PC-9 (cell line): ENCODE data around the gene ZER1. TPM values are rescaled to one million over a fixed set of nuclear protein-coding genes. Genes with fewer than 3 reads are reported as not detected.
A peak's percentile ranks its signal among the peaks of the same experiment; 100 is the strongest.

Experiments used
- BruUV-seq: library from RNA; stranded (reverse); fragments of 400-500 nt; replicated peaks from 2 replicates; lab custom pipeline; 2021; lab: Mats Ljungman, UMichigan
- CTCF ChIA-PET: fragments of 300-600 bp; sonication (Branson Sonifier 250); formaldehyde crosslinking; loops from one replicate; lab custom pipeline; 2022; ENCODE audit warnings: antibody characterized with exemption; lab: Charles Lee
- POLR2A ChIA-PET: fragments of 300-600 bp; sonication (Branson Sonifier 250); formaldehyde crosslinking; loops from one replicate; lab custom pipeline; 2022; ENCODE audit warnings: antibody characterized with exemption; ENCODE audit not compliant: unreplicated experiment; lab: Charles Lee
- DNase-seq, 2 experiments: peaks; one replicate each; pipeline versions ENCODE4 v3.0.0 to v3.0.0-alpha.2; 2015 to 2022; ENCODE audit warnings: mixed read lengths in 1 of 2
- H2AFZ ChIP-seq: fragments of 200-600 bp; sonication (generic); 2 replicates; pipeline ENCODE4 v1.8.1; 2017; ENCODE audit warnings: antibody characterized with exemption
- H3F3A ChIP-seq: fragments of 200-600 bp; sonication (generic); 2 replicates; pipeline ENCODE4 v1.8.1; 2017; ENCODE audit warnings: antibody characterized with exemption, mild to moderate bottlenecking, low read depth; ENCODE audit not compliant: insufficient read depth
- H3K27ac ChIP-seq: fragments of 200-600 bp; sonication (generic); 2 replicates; pipeline ENCODE4 v1.6.1; 2016; ENCODE audit warnings: mixed run types
- H3K27me3 ChIP-seq: fragments of 200-600 bp; sonication (generic); 2 replicates; pipeline ENCODE4 v1.6.1; 2016; ENCODE audit warnings: low read depth, mixed run types; ENCODE audit not compliant: insufficient read depth
- H3K36me3 ChIP-seq: fragments of 200-600 bp; sonication (generic); 2 replicates; pipeline ENCODE4 v1.6.1; 2016; ENCODE audit warnings: low read depth, mixed run types
- H3K4me1 ChIP-seq: fragments of 200-600 bp; sonication (generic); replicated peaks from 2 replicates; pipeline ENCODE4 v1.6.1; 2016; ENCODE audit warnings: mixed run types; ENCODE audit not compliant: insufficient read depth
- H3K4me2 ChIP-seq: fragments of 200-600 bp; sonication (generic); 2 replicates; pipeline ENCODE4 v1.6.1; 2017; ENCODE audit warnings: mixed run types
- H3K4me3 ChIP-seq: fragments of 200-600 bp; sonication (generic); 2 replicates; pipeline ENCODE4 v1.6.1; 2016; ENCODE audit warnings: mixed run types
- H3K79me2 ChIP-seq: fragments of 200-600 bp; sonication (generic); 2 replicates; pipeline ENCODE4 v1.6.1; 2017; ENCODE audit warnings: low read depth, mixed run types
- H3K9me2 ChIP-seq: fragments of 200-600 bp; sonication (generic); 2 replicates; pipeline ENCODE4 v1.8.1; 2017; ENCODE audit warnings: mild to moderate bottlenecking; ENCODE audit not compliant: insufficient read depth
- H3K9me3 ChIP-seq: fragments of 200-600 bp; sonication (generic); 2 replicates; pipeline ENCODE4 v1.8.1; 2016; ENCODE audit warnings: low read depth; ENCODE audit not compliant: insufficient read depth
- H4K20me1 ChIP-seq: fragments of 200-600 bp; sonication (generic); 2 replicates; pipeline ENCODE4 v1.8.1; 2017; ENCODE audit not compliant: insufficient read depth
- EZH2 ChIP-seq: fragments of 200-600 bp; sonication (generic); IDR thresholded peaks from 2 replicates; pipeline ENCODE4 v1.8.0; 2017; ENCODE audit warnings: antibody characterized with exemption, low read depth
- intact Hi-C: fragments of 100-400 bp; cut with micrococcal nuclease; formaldehyde crosslinking; loops from one replicate; pipeline ENCODE4 v1.10.0; 2022; ENCODE audit not compliant: unreplicated experiment
- total RNA-seq: library from RNA; stranded (reverse); gene quantifications from 2 replicates; pipeline ENCODE4 v1.2.3, GENCODE V29; 2021
- TF ChIP-seq, protein P1 (sequence below): fragments of 200-600 bp; sonication (generic); conservative IDR thresholded peaks from 2 replicates; pipeline ENCODE4 v1.6.1; 2017; ENCODE audit warnings: mixed run types, antibody characterized with exemption, mild to moderate bottlenecking, moderate library complexity

The ZER1 gene
- total RNA-seq, 1 experiment from 2014 or later, result 65.2 TPM

DNA sequence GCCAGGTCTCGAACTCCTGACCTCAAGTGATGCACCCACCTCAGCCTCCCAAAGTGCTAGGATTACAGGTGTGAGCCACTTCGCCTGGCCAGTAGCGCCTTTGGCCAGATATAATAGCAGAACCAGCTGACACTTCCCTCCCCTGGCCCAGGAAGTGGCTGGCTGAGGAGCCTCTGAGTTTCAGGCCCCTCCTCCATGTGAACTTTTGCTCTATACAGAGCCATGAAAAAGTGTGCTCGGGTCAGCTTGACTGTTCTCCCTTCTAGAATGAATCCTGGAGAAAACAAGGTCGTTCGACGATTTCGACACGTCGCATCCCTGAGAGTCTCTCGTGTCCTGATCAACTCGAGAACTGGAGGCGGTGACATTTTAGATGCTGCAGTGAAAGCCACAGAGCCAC lies 39.2 kb downstream of the ZER1 start:
- BruUV-seq, result TSS peak; percentile 9

GRCh38 chr9:128731691-128732090 lies 40.0 kb downstream of the ZER1 start:
- ChIA-PET CTCF (no interaction called here), POLR2A (interaction anchor here (0.6 kb wide), 1 partner anchor 236 kb away, joined by 3 read pairs; no protein-coding TSS in a partner anchor)
- no peak overlapping the region for H3K4me3 ChIP-seq
- no TSS peak for BruUV-seq
- H3K4me2 ChIP-seq, result no peak overlapping the region
- H3F3A ChIP-seq, result peaks cover 14% of the 10 kb centered on the region; the same call in 1 of the 2 replicates
- no peaks in the 10 kb centered on the region for H3K9me2 ChIP-seq
- H2AFZ ChIP-seq, result no peak overlapping the region
- H3K79me2 ChIP-seq, result no peaks in the 10 kb centered on the region
- H3K36me3 ChIP-seq, result no peaks in the 10 kb centered on the region
- no peaks in the 10 kb centered on the region for H3K27me3 ChIP-seq
- no peak for DNase-seq
- H3K4me1 ChIP-seq, result no peaks in the 10 kb centered on the region
- no peaks in the 10 kb centered on the region for H3K9me3 ChIP-seq
- no peaks in the 10 kb centered on the region; the same call in 1 of the 2 replicates for H4K20me1 ChIP-seq
- TF ChIP-seq, protein P1, sequence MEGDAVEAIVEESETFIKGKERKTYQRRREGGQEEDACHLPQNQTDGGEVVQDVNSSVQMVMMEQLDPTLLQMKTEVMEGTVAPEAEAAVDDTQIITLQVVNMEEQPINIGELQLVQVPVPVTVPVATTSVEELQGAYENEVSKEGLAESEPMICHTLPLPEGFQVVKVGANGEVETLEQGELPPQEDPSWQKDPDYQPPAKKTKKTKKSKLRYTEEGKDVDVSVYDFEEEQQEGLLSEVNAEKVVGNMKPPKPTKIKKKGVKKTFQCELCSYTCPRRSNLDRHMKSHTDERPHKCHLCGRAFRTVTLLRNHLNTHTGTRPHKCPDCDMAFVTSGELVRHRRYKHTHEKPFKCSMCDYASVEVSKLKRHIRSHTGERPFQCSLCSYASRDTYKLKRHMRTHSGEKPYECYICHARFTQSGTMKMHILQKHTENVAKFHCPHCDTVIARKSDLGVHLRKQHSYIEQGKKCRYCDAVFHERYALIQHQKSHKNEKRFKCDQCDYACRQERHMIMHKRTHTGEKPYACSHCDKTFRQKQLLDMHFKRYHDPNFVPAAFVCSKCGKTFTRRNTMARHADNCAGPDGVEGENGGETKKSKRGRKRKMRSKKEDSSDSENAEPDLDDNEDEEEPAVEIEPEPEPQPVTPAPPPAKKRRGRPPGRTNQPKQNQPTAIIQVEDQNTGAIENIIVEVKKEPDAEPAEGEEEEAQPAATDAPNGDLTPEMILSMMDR, result no peak
- no peak for TF ChIP-seq EZH2
- intact Hi-C loops, result loop anchor here (5.0 kb wide), 1 partner anchor 196 kb away; no protein-coding TSS in a partner anchor
- H3K27ac ChIP-seq, result no peak overlapping the region

More for the DNA sequence above, 39.2 kb downstream of the ZER1 start:
- Histone ChIP-seq H3K27ac (no peak overlapping the region), H2AFZ (no peak overlapping the region), H3F3A (peaks cover 14% of the 10 kb centered on the region; the same call in 1 of the 2 replicates), H3K9me3 (no peaks in the 10 kb centered on the region), H3K4me2 (no peak overlapping the region), H3K4me3 (no peak overlapping the region), H3K27me3 (no peaks in the 10 kb centered on the region), H4K20me1 (no peaks in the 10 kb centered on the region; the same call in 1 of the 2 replicates), H3K4me1 (no peaks in the 10 kb centered on the region), H3K9me2 (no peaks in the 10 kb centered on the region), H3K79me2 (no peaks in the 10 kb centered on the region), H3K36me3 (no peaks in the 10 kb centered on the region)
- CTCF ChIA-PET, result interaction anchor here (0.6 to 1.0 kb wide), 2 partner anchors 8 to 42 kb away, joined by 4 to 13 read pairs; partner anchors contain the start of gene ZDHHC12
- intact Hi-C loops, result loop anchor here (5.0 kb wide), 1 partner anchor 195 kb away; no protein-coding TSS in a partner anchor
- DNase-seq, result no peak
- POLR2A ChIA-PET, result interaction anchor here (0.6 kb wide), 1 partner anchor 861 kb away, joined by 5 read pairs; no protein-coding TSS in a partner anchor
- TF ChIP-seq, protein P1, result no peak
- no peak for TF ChIP-seq EZH2

- H3K27me3 ChIP-seq, result no peaks in the 10 kb centered on the region
- BruUV-seq, result no TSS peak
- H3K9me2 ChIP-seq, result no peaks in the 10 kb centered on the region
- ChIA-PET CTCF (no interaction called here), POLR2A (no interaction called here)
- H3K4me1 ChIP-seq, result no peaks in the 10 kb centered on the region
- H3K79me2 ChIP-seq, result no peaks in the 10 kb centered on the region
- H3K36me3 ChIP-seq, result no peaks in the 10 kb centered on the region
- H2AFZ ChIP-seq, result no peak overlapping the region
- no peak overlapping the region for H3K4me3 ChIP-seq
- no peak for TF ChIP-seq EZH2
- TF ChIP-seq, protein P1, result no peak
- H3F3A ChIP-seq, result peaks cover 16% of the 10 kb centered on the region; the same call in 1 of the 2 replicates
- H3K9me3 ChIP-seq, result no peaks in the 10 kb centered on the region
- intact Hi-C loops, result loop anchor here (5.0 kb wide), 1 partner anchor 196 kb away; no protein-coding TSS in a partner anchor
- H3K4me2 ChIP-seq, result no peak overlapping the region
- no peak for DNase-seq
- H4K20me1 ChIP-seq, result no peaks in the 10 kb centered on the region; the same call in 1 of the 2 replicates
- no peak overlapping the region for H3K27ac ChIP-seq
Measured at GRCh38 chr9:128731093-128731492, 40.6 kb downstream of the ZER1 start.
